ENCODE data around the gene TMEM115.

- TF ChIP-seq, protein P1, sequence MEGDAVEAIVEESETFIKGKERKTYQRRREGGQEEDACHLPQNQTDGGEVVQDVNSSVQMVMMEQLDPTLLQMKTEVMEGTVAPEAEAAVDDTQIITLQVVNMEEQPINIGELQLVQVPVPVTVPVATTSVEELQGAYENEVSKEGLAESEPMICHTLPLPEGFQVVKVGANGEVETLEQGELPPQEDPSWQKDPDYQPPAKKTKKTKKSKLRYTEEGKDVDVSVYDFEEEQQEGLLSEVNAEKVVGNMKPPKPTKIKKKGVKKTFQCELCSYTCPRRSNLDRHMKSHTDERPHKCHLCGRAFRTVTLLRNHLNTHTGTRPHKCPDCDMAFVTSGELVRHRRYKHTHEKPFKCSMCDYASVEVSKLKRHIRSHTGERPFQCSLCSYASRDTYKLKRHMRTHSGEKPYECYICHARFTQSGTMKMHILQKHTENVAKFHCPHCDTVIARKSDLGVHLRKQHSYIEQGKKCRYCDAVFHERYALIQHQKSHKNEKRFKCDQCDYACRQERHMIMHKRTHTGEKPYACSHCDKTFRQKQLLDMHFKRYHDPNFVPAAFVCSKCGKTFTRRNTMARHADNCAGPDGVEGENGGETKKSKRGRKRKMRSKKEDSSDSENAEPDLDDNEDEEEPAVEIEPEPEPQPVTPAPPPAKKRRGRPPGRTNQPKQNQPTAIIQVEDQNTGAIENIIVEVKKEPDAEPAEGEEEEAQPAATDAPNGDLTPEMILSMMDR (IDR thresholded peaks at IDR 0.05) = no peak
- no peak for TF ChIP-seq POLR2A (IDR thresholded peaks at IDR 0.05)
These were observed 38.4 kb downstream of the TMEM115 start for GRCh38 chr3:50320853-50321335.
